AG09319 (cell line): ENCODE results near the gene HS1BP3.

Source experiments
- DNase-seq: peaks from one replicate; pipeline ENCODE4 v3.0.0-alpha.2; 2010; ENCODE audit warnings: low read depth; ENCODE audit errors: extremely low read depth
- TF ChIP-seq, protein P1 (sequence below): IDR thresholded peaks from 2 replicates; pipeline ENCODE4 v1.5.1; 2011; ENCODE audit warnings: low read depth, mild to moderate bottlenecking, inconsistent platforms, low read length, moderate library complexity

The HS1BP3 gene

DNA sequence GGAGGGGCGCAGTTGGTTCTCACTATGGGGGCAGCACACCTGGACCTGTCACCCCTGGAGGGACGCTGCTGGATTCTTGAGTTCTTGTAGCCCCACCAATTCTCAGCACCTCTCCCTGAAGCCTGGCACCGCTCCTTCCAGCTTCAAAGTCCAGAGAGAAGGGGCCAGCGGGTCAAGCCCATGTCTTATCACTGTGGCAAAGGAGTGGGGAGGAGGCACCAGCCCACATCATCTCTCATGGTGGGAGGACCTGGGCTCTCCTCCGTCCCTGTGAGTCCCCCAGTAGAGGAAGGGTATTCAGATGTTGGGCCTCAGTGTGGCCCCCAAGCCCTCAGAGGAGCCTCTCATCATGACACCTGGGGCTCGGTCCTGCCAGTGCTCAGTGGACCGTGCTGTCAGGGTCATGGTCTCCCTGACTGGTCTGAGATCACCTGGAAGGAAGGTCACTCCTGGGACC lies 67.4 kb downstream of the HS1BP3 start:
- no peak for DNase-seq
- TF ChIP-seq, protein P1, sequence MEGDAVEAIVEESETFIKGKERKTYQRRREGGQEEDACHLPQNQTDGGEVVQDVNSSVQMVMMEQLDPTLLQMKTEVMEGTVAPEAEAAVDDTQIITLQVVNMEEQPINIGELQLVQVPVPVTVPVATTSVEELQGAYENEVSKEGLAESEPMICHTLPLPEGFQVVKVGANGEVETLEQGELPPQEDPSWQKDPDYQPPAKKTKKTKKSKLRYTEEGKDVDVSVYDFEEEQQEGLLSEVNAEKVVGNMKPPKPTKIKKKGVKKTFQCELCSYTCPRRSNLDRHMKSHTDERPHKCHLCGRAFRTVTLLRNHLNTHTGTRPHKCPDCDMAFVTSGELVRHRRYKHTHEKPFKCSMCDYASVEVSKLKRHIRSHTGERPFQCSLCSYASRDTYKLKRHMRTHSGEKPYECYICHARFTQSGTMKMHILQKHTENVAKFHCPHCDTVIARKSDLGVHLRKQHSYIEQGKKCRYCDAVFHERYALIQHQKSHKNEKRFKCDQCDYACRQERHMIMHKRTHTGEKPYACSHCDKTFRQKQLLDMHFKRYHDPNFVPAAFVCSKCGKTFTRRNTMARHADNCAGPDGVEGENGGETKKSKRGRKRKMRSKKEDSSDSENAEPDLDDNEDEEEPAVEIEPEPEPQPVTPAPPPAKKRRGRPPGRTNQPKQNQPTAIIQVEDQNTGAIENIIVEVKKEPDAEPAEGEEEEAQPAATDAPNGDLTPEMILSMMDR = no peak

DNA sequence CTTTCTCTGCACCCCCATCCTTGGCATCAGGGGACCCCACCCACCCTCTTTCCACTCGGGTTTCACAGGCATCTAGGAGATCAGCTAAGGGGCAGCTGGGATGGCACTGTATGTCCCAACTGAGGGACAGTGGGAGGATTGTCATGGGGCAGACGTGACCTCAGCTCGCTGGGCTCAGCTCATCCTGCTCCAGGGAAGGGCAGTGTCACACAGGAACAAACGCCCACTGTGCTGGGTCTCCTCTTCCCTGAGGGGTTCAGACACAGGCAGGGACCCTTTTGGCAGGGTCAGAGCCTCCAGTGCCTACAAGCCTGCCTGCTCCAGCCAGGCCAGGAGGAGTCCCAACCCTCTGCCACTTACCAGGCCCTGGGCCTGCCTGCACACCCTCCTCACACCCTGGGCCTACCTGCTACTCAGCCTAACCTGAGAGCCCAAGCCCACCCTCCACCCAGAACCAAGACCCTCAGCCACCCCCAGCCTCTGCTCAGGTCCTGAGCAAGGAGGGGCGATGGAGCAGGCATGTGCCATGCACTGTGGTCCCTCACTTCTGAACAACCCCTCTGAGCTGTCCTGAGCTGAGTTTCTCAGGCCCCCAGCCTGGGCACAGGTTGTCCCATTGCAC lies 68.2 kb downstream of the HS1BP3 start:
- DNase-seq = no peak
- TF ChIP-seq, protein P1 = no peak

DNA sequence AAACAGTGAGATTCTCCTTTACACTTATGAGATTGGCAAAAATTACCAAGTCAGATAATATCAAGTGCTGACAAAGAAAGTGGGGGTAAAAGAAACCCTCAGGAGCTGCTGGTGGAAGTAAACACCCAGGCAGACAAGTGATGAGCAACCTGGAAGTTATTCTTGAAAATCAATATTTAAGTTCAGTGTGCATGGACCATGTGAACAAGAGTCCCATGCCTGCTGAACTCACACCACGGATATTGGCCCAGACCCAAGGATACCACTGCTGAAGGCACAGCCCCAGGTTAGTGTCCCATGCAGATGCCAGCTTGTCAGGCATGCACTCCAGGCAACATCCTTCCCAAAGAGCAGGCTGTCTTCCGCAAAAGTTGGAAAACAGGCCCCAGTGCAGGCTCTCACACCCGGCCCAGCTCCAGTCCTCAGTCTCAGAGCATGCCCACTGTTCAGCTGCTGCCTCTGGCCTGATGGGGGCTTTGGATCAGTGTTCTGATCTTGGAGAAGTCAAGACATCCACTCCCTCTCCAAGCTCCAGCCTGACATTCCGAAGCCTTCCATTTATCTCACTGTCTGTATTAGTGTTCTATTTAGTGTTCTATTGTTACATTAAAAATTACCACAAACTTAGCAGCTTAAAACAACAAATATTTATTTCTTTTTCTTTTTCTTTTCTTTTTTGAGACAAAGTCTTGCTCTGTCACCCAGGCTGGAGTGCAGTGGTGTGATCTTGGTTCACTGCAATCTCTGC lies 70.0 kb downstream of the HS1BP3 start:
- DNase-seq = no peak
- TF ChIP-seq, protein P1 = no peak

DNA sequence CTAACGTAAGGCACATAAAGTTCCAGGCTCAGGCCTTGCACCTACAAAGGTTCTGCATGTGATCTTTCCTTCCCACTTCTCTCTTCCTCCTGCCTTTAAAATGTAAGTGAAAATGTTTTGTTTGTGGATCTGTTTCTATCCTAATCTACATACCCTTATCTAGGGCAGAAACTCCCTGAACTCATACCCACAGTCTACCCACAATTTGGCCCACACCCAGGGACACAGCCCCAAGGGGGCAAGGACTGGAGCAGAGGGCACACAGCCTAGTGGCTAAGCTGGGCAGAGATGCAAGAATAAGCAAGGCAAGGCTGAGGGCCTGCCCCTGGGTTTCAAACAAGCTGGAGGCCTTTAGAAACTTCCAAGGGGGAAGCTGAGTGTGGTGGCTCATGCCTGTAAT lies 71.0 kb downstream of the HS1BP3 start:
- no peak for DNase-seq
- TF ChIP-seq, protein P1 = no peak

DNA sequence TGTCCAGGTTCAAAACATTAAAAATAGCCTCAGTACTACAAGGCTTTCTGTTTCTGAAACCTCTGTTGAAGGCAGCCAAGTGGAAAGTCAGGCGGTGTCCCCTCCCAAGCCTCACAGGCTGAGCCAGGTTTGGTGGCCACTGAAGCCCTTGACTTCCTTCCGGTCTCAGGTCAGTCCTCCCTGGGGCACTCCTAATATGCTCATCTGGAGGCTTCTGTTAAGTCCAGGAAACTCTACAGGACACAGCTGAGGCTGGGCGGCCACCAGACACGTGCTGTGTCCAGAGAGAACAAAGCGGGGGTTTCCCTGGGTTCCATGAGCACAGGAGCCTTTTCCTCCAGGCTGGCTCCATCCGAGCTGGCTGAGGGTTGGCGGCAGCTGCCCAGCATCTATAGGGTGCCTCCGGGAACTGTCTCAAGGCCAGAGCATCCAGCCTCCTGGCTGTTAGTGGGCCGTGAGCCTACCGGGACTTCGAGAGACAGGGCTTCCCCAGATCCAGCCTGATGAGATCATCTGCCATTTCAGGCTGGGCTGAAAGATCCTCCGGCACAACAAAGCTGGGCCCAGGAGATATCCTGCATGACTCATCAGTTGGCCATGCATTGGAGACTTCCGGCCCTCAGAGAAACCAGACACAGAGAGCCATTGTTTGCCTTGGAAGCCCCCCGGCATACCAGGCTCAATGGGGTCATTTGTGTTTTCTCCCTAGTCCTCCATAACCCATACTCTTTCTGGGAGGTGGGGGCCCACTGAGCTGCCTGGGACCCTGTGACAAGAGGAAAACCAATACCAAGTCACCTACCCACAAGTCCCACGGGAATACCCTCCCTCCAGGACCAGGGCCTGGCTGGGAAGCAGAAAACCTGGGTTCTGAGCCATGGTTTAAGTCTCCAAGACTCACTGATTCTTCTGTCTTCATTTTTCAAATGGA lies 71.7 kb downstream of the HS1BP3 start:
- peak; percentile 81 for DNase-seq
- TF ChIP-seq, protein P1 = no peak

DNA sequence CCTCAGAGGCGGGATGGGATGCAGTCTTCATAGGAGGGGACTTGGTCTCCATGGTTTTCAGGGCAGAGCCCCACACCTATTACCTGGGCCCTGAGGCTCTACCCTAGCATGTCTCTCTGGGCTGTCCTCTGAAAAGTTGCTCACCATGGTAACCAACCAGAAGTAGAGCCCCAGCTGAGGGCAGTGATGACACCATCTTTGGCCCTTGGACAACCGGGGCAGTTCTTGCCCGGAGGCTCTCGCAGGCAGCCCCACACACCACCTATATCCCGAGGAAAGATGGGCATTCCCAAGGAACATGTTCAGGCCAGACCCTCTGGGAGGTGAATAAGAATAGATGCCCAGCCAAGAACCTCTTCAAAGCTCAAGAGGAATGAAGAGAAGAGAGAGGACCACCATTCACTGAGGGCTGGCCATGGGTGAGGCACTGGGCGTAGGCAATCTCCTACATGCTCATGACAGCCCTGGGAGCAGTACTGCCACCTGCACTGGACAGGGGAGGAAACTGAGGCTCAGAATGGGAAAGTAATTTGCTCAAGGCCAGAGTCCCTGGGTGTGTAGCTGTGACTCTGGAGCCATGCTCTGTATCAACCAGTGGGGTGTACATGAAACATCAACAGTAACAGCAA lies 72.5 kb downstream of the HS1BP3 start:
- TF ChIP-seq, protein P1 = no peak
- no peak for DNase-seq
